Prostate gland (tissue), 2 donors: ENCODE data around the gene ITPKB.

Experiments used
- POLR2AphosphoS5 ChIP-seq: sonication (generic); formaldehyde crosslinking; IDR thresholded peaks from one replicate; pipeline ENCODE4 v1.6.1; 2017; ENCODE audit warnings: antibody characterized with exemption
- TF ChIP-seq, protein P1 (sequence below), 4 experiments: fragments of 200-600 bp in 2 of 4; fragments of 450-650 bp in 2 of 4; sonication (generic) in 2 of 4; IDR thresholded peaks; 1 replicate in 3 of 4; 2 replicates in 1 of 4; pipeline ENCODE4 v1.5.1; 2016 to 2019; ENCODE audit warnings: antibody characterized with exemption in 4 of 4, mild to moderate bottlenecking in 2 of 4, moderate library complexity in 2 of 4

DNA sequence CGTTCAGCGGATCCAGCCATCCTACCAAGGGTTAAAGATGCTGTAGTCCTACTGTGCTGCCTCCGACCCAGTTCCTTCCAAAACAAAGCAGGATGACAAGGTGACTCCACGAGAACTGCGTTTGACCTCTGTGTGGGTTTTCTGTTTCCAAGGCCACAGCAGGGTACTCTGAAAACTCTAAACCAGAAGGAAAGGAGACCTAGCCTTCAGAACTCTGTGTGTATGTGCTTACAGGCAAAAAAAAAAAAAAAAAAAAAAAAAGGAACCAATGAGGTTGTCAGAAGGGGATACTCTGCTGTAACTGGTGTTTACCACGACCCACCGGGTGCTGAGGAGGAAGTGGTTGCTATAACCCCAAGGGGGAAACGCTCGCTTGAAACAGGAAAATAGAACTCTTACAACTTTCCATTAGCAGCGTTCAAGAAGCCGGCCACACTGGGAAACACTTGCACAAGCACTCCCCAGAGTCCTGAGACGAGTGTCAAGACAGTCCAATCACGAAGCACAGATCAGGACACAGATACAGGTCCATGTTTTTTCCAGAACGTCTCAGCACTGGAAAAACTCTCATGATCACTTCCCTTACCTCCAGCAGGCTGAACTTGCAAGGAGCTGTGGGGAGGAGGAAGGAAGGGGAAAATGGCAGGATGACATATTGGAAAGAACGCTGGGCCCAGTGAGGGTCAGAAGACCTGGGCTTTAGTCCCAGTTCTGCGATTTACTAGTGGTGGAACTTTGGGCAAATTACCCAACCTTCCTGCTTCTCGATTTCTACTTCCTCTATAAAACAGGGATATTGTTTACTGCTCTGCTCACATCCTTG, 64.0 kb downstream of the ITPKB start:
- TF ChIP-seq, protein P1, sequence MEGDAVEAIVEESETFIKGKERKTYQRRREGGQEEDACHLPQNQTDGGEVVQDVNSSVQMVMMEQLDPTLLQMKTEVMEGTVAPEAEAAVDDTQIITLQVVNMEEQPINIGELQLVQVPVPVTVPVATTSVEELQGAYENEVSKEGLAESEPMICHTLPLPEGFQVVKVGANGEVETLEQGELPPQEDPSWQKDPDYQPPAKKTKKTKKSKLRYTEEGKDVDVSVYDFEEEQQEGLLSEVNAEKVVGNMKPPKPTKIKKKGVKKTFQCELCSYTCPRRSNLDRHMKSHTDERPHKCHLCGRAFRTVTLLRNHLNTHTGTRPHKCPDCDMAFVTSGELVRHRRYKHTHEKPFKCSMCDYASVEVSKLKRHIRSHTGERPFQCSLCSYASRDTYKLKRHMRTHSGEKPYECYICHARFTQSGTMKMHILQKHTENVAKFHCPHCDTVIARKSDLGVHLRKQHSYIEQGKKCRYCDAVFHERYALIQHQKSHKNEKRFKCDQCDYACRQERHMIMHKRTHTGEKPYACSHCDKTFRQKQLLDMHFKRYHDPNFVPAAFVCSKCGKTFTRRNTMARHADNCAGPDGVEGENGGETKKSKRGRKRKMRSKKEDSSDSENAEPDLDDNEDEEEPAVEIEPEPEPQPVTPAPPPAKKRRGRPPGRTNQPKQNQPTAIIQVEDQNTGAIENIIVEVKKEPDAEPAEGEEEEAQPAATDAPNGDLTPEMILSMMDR (IDR thresholded peaks at IDR 0.05), result no peak
- no peak for TF ChIP-seq POLR2AphosphoS5
